Smooth muscle cell (in vitro differentiated cells): ENCODE measurements around the gene DAGLB. TPM values are rescaled to one million over a fixed set of nuclear protein-coding genes. Genes with fewer than 3 reads are reported as not detected.

ENCODE experiments used
- DNase-seq: peaks from one replicate; lab custom pipeline; 2025; ENCODE audit not compliant: unreplicated experiment; lab: John Stamatoyannopoulos, UW
- H2AFZ ChIP-seq: fragments of 200-600 bp; sonication (generic); 2 replicates; pipeline ENCODE4 v1.6.0; 2016; ENCODE audit warnings: antibody characterized with exemption, low read depth, mild to moderate bottlenecking
- H3F3A ChIP-seq: fragments of 200-600 bp; sonication (generic); 2 replicates; pipeline ENCODE4 v1.6.0; 2017; ENCODE audit warnings: antibody characterized with exemption, low read depth
- H3K27ac ChIP-seq: fragments of 200-600 bp; sonication (generic); 2 replicates; pipeline ENCODE4 v1.5.1; 2016; ENCODE audit warnings: low read depth, mild to moderate bottlenecking
- H3K27me3 ChIP-seq: fragments of 200-600 bp; sonication (generic); 2 replicates; pipeline ENCODE4 v1.6.1; 2016; ENCODE audit warnings: low read depth, mild to moderate bottlenecking
- H3K36me3 ChIP-seq: fragments of 200-600 bp; sonication (generic); 2 replicates; pipeline ENCODE4 v1.5.1; 2016; ENCODE audit warnings: low read depth
- H3K4me1 ChIP-seq: fragments of 200-600 bp; sonication (generic); 2 replicates; pipeline ENCODE4 v1.5.1; 2016; ENCODE audit warnings: low read depth
- H3K4me2 ChIP-seq: fragments of 200-600 bp; sonication (generic); 2 replicates; pipeline ENCODE4 v1.6.0; 2016; ENCODE audit warnings: mild to moderate bottlenecking
- H3K4me3 ChIP-seq: fragments of 200-600 bp; sonication (generic); 2 replicates; pipeline ENCODE4 v1.5.1; 2016; ENCODE audit warnings: mild to moderate bottlenecking
- H3K79me2 ChIP-seq: fragments of 200-600 bp; sonication (generic); 2 replicates; pipeline ENCODE4 v1.6.0; 2016; ENCODE audit warnings: low read depth, mild to moderate bottlenecking
- H3K9ac ChIP-seq: fragments of 200-600 bp; sonication (generic); 2 replicates; pipeline ENCODE4 v1.6.0; 2016; ENCODE audit warnings: low read depth
- H3K9me3 ChIP-seq: fragments of 200-600 bp; sonication (generic); replicated peaks from 2 replicates; pipeline ENCODE4 v1.5.1; 2016; ENCODE audit warnings: low read depth
- H4K20me1 ChIP-seq: fragments of 200-600 bp; sonication (generic); 2 replicates; pipeline ENCODE4 v1.6.0; 2016; ENCODE audit warnings: low read depth
- WGBS: methylation state at CpG from one replicate; pipeline ENCODE4 v1.1.7; 2016; ENCODE audit warnings: low lambda C conversion rate; 5-methylcytosine and 5-hydroxymethylcytosine counted together
- polyA plus RNA-seq: library from polyadenylated mRNA; unstranded; fragments of >200 nt; fragmentation: Nextera tagmentation; extraction: Ambion mirVana; gene quantifications from 2 replicates; pipeline ENCODE4 v1.2.1, GENCODE V29; 2016
- total RNA-seq: library from RNA; depleted of rRNA; stranded (reverse); fragments of >200 nt; gene quantifications from 2 replicates; pipeline ENCODE4 v1.2.3, GENCODE V29; 2014
- TF ChIP-seq, protein P1 (sequence below): fragments of 200-600 bp; sonication (generic); IDR thresholded peaks from 2 replicates; pipeline ENCODE4 v1.5.1; 2017; ENCODE audit warnings: borderline replicate concordance, mild to moderate bottlenecking, antibody characterized with exemption; ENCODE audit not compliant: insufficient read depth, poor library complexity, severe bottlenecking

Gene DAGLB
- total and polyA plus RNA-seq, 2 experiments from 2014 or later, result 14.1 to 21.3 TPM

DNA sequence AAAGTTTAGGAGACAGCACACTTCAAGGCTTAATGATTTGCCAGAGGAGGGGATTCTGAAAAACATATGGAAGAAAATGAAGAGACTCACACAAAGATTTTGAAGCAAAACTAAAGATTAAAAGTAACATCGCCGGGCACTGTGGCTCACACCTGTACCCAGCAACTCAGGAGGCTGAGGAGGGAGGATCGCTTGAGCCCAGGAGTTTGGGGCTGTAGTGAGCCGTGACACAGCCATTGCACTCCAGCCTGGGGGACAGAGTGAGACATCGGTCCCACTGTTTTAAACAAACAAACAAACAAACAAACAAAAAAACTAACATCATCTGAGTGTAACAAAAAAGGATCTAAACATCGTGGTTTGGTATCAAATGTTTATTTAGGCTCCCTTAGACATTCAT lies 33.7 kb upstream of the DAGLB start:
- H3K27ac ChIP-seq, result peak overlapping the region; percentile 46

DNA sequence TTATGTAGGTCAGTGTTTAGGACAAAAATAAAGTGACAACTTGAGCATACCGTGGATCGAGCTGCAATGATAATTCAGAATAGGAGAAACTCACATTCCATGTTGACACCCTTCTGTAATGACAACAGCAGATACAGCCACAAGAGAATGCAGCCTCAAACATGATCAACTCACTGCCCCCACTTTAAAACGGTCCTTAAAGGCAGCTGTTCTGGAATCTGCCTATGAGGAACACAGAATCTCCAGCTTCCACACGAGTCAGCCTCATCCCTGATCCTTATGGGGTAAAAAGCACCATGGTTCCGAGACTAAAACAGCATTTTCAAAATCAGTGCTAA lies 32.5 kb upstream of the DAGLB start:
- Histone ChIP-seq H3K27me3 (no peaks in the 10 kb centered on the region), H3K27ac (peak overlapping the region; percentile 46), H3F3A (peaks cover 4% of the 10 kb centered on the region), H3K4me3 (peak overlapping the region; percentile 99), H3K9me3 (no peaks in the 10 kb centered on the region), H4K20me1 (peaks cover 80% of the 10 kb centered on the region), H3K9ac (peak overlapping the region; percentile 47), H3K4me2 (peak overlapping the region; percentile 99), H3K36me3 (no peaks in the 10 kb centered on the region), H2AFZ (no peak overlapping the region), H3K4me1 (peaks cover 10% of the 10 kb centered on the region), H3K79me2 (peaks cover 93% of the 10 kb centered on the region)
- whole genome bisulfite sequencing, result 63% methylated on average over 5 of the region's 5 CpGs
- DNase-seq, result no peak
- TF ChIP-seq, protein P1, sequence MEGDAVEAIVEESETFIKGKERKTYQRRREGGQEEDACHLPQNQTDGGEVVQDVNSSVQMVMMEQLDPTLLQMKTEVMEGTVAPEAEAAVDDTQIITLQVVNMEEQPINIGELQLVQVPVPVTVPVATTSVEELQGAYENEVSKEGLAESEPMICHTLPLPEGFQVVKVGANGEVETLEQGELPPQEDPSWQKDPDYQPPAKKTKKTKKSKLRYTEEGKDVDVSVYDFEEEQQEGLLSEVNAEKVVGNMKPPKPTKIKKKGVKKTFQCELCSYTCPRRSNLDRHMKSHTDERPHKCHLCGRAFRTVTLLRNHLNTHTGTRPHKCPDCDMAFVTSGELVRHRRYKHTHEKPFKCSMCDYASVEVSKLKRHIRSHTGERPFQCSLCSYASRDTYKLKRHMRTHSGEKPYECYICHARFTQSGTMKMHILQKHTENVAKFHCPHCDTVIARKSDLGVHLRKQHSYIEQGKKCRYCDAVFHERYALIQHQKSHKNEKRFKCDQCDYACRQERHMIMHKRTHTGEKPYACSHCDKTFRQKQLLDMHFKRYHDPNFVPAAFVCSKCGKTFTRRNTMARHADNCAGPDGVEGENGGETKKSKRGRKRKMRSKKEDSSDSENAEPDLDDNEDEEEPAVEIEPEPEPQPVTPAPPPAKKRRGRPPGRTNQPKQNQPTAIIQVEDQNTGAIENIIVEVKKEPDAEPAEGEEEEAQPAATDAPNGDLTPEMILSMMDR, result no peak

More for the DNA sequence above, 33.7 kb upstream of the DAGLB start:
- Histone ChIP-seq H3K79me2 (peaks cover 82% of the 10 kb centered on the region), H3K36me3 (no peaks in the 10 kb centered on the region), H3K4me3 (peak overlapping the region; percentile 99), H3K27me3 (no peaks in the 10 kb centered on the region), H4K20me1 (peaks cover 68% of the 10 kb centered on the region), H2AFZ (no peak overlapping the region), H3K4me1 (peaks cover 10% of the 10 kb centered on the region), H3F3A (peaks cover 4% of the 10 kb centered on the region), H3K4me2 (peak overlapping the region; percentile 99), H3K9ac (peak overlapping the region; percentile 29), H3K9me3 (no peaks in the 10 kb centered on the region)
- TF ChIP-seq, protein P1, result no peak
- WGBS, result 89% methylated on average over 6 of the region's 6 CpGs
- DNase-seq, result no peak

DNA sequence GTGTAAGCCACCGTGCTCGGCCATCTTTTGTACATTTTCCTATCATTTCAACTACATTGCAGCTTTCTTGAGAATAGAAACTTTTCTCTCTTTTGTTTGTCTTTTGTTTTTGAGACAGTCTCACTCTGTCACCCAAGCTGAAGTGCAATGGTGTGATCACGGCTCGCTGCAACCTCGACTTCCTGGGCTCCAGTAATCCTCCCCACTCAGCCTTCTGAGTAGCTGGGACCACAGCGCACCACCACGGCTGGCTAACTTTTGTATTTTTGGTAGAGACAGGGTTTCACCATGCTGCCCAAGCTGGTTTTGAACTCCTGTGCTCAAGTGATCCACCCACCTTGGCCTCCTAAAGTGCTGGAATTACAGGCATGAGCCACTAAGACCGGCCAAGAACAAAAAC lies 31.3 kb upstream of the DAGLB start:
- H3K36me3 ChIP-seq, result peaks cover under 1% of the 10 kb centered on the region
- no peak for DNase-seq
- H3K27me3 ChIP-seq, result no peaks in the 10 kb centered on the region
- no peaks in the 10 kb centered on the region for H3K9me3 ChIP-seq
- peak overlapping the region; percentile 46 for H3K27ac ChIP-seq
- peaks cover 10% of the 10 kb centered on the region for H3K4me1 ChIP-seq
- no peak overlapping the region for H2AFZ ChIP-seq
- peaks cover 12% of the 10 kb centered on the region for H3F3A ChIP-seq
- H3K79me2 ChIP-seq, result peaks cover 99% of the 10 kb centered on the region
- no peak overlapping the region for H3K9ac ChIP-seq
- no peak overlapping the region for H3K4me2 ChIP-seq
- WGBS, result 89% methylated on average over 8 of the region's 8 CpGs
- H4K20me1 ChIP-seq, result peaks cover 92% of the 10 kb centered on the region
- no peak overlapping the region for H3K4me3 ChIP-seq
- TF ChIP-seq, protein P1, result no peak

DNA sequence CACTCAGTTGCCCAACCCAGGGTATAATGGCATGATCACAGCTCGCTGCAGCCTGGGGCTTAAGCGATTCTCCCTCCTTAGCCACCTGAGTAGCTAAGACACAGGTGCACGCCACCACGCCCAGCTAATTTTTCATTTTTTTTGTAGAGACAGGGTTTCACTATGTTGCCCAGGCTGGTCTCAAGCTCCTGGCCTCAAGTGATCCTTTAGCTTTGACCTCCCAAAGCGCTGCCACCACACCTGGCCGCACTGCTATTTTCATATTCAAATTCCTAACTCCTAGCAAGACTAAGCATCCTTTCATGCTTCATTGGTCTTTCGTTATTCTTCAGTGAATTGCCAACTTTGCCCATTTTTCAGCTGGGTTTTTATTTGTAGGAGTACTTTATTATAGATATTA lies 30.4 kb upstream of the DAGLB start:
- no peak overlapping the region for H3K4me3 ChIP-seq
- no peak for DNase-seq
- peaks cover 100% of the 10 kb centered on the region for H3K79me2 ChIP-seq
- no peak overlapping the region for H3K9ac ChIP-seq
- no peak overlapping the region for H2AFZ ChIP-seq
- peak overlapping the region; percentile 6 for H3K27ac ChIP-seq
- TF ChIP-seq, protein P1, result no peak
- 96% methylated on average over 7 of the region's 7 CpGs for WGBS
- H3K4me1 ChIP-seq, result peaks cover 10% of the 10 kb centered on the region
- H4K20me1 ChIP-seq, result peaks cover 100% of the 10 kb centered on the region
- peaks cover 9% of the 10 kb centered on the region for H3K36me3 ChIP-seq
- H3K4me2 ChIP-seq, result peak overlapping the region; percentile 49
- no peaks in the 10 kb centered on the region for H3K9me3 ChIP-seq
- H3F3A ChIP-seq, result peaks cover 14% of the 10 kb centered on the region
- no peaks in the 10 kb centered on the region for H3K27me3 ChIP-seq
